DMS114 treated with DMSO at 0.1 percent for 48 hours (cell line): ENCODE measurements around the gene PIGL.
"Not testable (repeated sequence)": the region's sequence is repeated elsewhere in the genome, so short reads cannot be mapped to it uniquely, and the experiment has no call there.

Experiments
- DNase-seq: peaks from one replicate; lab custom pipeline; 2025; ENCODE audit not compliant: unreplicated experiment; lab: John Stamatoyannopoulos, UW

PIGL gene

DNA sequence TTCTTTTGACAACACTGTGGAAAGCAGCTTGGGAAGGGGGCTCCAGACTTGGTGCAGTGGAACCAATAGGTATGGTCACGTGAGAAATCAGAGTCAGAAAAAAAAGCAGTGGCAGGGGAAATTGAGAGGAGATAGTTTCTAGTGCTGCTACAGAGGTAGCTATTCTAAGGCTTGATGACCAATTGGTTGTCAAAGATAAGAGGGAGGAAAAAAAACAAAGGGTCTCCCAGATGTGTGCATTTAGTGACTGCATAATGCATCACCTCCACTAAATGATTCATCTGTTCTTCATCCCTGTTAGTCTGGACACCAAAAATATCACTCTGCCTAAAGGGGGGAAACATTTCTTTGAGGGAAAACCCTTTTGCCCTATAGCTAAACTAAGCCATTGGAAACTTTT is 56.5 kb downstream of the PIGL start:
- DNase-seq: no peak

DNA sequence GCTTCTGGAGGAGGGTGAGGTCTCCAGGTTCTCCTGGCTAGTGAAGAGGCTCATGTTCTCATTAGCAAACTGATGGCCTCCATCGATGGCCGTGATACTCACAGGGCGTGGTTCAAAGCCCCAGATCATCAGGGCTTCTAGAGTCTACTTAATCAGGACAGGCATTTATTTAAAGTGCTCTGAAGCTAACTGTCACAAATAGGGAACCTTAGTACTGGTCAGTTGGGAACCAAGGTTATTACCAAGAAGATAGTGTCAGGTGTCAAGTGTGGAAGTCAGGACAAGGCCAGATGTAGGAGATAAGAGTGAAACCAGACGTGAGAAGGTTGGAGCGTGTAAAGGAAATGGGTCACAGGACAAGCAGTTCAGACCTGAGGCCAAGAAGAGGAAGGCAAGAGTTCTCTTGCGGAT is 56.9 kb downstream of the PIGL start:
- DNase-seq: no peak

DNA sequence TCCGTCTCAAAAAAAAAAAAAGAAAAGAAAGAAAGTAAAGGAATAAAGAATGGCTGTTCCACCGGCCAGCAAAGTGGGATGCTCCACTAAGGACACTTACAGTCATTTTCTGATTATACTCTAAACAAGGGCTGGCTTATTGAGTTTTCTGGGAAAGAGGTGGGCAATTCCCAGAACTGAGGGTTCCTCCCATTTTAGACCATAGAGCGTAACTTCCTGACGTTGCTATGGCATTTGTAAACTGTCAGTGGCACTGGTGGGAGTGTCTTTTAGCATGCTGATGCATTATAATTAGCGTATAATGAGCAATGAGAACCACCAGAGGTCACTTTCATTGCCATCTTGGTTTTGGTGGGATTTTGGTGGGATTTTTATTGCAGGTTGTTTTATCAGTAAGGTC is 58.0 kb downstream of the PIGL start:
- no peak for DNase-seq

- DNase-seq: no peak
These were observed 60.2 kb downstream of the PIGL start for GRCh38 chr17:16277163-16277562.

- no peak for DNase-seq
These were observed 64.3 kb downstream of the PIGL start for GRCh38 chr17:16281351-16281750.

DNA sequence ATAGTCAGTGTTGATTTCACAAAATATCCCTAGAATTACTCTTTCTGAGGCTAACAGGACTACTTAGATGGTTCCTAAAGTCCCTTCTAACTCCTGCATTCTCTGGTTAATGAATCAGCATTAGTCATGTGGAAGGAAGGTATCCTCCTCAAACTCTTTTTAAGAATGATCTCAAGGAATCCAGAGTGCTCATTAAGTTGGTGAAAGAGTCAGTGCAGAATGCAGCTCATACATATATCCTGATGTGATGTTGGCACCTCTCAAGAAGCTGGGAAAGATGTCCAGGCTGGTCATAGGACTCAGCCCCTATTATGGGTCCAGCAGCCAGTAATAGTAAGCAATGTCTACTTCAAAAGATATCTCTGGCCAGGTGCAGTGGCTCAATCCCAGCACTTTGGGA is 65.5 kb downstream of the PIGL start:
- no peak for DNase-seq

DNA sequence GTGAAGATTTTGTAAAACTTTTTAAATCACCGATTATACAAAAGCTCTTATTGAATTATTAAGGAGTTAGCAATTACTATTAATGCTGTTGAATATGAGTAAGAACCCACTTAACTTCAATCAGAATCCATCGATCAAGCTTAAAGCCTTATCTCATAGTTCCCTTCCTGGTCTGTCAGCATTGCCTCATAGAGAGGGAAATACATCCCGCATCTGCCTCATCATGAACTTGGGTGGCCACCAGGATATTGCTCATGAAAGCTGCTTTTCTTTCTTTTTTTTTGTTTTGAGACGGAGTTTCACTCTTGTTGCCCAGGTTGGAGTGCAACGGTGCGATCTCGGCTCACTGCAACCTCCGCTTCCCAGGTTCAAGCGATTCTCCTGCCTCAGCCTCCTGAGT is 66.7 kb downstream of the PIGL start:
- DNase-seq: no peak

DNA sequence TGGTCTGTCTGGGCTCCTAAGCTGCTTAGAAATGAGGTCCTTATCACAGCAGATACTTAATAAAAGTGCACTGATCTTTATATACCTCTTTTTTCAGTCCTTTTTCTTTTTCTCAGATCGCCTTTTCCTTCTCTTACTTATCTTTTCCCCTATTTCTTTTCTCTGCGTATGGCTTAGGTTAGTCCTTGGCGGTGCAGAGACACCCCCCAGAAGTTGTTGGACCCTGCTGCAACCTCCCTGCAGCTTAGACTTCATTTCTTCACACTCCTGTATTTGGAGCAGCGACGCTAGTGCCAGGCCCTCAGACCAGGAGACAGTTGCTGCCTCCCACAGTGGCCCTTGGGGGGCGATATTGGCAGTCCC is 68.6 kb downstream of the PIGL start:
- DNase-seq: no peak

- DNase-seq: no peak
These were observed 69.3 kb downstream of the PIGL start for GRCh38 chr17:16286009-16286946.

- DNase-seq: no peak
These were observed 70.0 kb downstream of the PIGL start for GRCh38 chr17:16286947-16287562.

DNA sequence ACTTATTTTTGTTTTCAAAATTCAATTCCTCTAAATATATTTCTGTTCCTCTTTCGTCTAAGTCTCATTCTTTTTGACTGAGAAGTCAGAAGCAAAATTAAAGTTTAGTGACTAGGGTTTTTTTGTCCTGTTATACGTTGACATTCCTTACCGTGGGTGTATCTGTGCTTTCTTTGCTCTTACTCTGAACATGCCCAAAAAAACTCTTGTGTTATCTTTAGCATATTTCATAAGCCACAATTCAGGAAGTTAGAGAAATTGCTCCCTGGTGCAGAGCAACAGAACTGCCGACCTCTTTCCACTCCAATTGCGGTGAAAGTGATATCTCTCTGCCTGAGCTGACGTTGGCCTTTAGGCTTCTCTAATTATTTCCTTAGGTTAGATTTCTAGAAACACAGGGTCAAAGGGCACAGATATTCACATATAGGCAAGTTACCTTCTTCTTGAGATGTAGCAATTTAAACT is 70.6 kb downstream of the PIGL start:
- no peak for DNase-seq

GRCh38 chr17:16288860-16289571 is 72.0 kb downstream of the PIGL start:
- no peak for DNase-seq

DNA sequence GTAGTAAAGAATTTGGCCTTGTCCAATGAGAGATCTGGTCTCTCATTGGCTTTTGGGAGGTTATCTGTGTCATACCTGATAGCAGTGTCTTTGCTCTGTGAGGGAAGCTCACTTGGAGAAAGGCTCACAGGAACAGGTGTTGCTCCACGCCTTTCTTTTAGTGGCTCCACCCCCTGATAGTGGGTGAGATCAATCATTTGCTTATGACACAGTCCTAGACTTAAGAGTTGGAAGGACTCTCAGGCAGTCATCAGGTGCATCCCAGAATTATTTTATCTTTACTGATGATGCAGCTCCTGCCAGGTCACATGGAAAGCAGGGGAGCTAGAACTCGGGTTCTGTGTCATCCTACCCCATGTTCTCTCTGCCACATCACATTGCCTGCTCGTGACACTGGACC is 76.9 kb downstream of the PIGL start:
- DNase-seq: no peak

GRCh38 chr17:16294560-16294959 is 77.5 kb downstream of the PIGL start:
- DNase-seq: no peak

DNA sequence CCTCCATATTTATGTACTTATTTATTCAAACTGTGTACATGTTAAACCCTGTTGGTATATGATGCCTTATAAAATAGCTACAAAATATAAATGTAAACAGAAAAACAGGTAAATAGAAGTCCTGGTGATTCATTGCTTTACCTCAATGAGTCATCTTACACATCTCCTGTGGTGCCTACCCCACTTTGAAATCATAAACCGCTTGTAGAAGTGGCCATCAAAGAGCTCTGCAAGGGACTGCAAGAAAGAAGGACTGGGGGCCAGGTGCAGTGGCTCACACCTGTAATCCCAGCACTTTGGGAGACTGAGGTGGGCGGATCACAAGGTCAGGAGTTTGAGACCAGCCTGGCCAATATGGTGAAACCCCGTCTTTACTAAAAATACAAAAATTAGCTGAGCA is 79.1 kb downstream of the PIGL start:
- DNase-seq: not testable (repeated sequence)

DNA sequence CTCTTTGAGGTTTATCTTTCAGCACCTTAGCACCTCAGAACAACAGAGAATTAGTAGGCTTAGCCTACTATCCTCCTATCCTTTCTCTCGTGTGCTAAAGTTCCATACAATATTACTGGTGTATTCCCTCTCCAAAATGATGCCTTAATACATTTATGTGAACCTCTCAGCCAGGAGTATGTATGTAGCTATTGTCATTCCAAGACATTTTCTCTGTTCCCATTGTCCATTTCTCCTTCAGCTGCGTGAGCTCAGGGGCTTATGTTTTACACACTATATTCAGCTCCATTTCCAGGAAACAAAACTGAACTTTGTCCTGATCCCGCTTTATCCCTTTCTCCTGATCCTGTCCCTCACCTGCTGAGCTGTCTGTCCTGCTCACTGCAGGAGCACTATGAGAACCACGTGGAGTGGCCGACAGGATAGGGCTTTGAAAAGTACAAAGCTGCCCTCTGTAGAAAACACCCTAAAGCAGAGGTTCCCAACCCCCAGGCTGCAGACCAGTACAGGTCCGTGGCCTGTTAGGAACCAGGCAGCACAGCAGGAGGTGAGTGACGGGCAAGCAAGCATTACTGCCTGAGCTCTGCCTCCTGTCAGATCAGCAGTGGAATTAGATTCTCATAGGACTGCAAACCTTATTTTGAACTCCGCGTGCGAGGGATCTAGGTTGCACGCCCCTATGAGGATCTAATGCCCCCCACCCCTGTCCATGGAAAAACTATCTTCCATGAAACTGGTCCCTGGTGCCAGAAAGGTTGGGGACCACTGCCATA is 80.5 kb downstream of the PIGL start:
- DNase-seq: no peak

DNA sequence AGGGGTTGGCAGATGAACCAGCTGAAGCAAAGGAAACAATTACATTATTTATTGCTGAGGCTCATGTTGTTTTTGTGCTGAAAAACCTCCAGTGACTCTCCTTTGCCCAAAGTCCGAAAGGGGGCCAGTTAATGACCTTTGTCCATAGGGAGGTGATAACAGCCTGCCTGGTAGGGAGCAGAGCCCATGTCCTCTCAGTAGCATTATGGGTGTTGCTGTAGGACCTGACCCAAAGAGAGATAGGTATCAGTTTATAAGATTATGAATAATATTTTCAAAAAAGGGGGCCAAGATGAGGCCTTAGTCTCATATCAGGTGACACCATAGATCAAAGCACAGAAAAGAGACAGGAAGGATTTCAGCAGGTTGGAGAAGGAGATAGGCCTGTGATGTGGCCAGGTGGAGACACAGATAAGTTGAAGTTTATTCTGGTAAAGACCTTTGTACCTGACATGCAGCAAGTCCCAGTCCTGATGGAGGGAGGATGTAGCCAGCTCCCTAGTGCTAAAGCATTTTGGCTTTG is 81.2 kb downstream of the PIGL start:
- DNase-seq: no peak

GRCh38 chr17:16300554-16300953 is 83.5 kb downstream of the PIGL start:
- no peak for DNase-seq

DNA sequence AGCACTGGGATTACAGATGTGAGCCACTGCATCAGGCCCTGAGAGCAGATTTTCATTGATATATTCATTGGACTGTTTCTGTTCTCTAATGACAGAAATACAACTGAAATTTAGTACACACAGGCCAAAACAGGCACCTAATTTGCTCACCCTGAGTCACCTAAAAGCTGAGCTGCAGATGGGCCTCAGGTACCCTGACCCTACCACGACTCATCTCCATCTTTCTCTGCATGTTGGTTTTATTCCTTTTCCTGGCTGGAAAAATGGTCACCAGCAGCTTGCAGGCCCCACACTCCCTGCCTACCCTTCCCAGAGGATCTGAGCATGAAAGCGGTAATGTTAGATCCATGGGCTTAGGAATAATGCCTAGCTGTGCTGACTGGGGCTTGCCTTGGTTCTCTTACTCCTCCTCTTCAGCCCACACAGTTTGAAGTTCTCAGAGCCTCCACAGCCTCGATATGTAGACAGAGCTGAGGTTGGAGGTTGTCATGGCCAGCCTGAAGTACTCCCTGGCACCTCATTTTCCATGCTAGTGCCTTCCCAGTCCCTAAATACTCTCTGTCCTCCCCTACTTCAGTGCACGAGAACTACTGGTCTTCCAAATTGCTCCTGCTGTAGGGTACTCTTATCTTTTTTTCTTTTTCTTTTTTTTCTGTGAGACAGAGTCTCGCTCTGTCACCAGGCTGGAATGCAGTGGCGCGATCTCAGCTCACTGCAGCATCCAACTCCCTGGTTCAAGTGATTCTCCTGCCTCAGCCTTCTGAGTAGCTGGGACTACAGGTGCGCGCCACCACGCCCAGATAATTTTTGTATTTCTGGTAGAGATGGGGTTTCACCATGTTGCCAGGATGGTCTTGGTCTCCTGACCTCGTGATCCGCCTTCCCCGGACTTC is 85.2 kb downstream of the PIGL start:
- DNase-seq: no peak

DNA sequence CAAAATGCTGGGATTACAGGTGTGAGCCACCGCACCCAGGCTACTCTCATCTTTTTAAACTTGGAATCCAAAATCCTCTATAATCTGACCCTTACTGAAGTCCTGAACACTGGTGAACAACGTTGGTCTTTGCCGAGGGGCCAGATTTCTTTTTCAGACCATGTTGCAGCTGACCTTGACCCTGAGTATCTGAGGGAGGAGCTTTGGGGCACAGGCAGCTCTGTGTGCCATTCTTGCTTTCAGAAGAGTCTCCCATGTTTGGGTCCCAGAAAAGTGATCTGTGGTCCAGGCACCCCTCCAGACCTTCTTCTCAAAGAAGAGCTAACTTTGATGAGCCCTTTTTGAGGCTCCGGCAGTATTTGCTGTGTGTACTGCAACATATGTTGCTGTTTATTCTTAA is 85.8 kb downstream of the PIGL start:
- DNase-seq: no peak
